DMS153 treated with DMSO at 0.1 percent for 48 hours (cell line): ENCODE data around the gene DNAH1.

Experiments used
- DNase-seq: peaks from one replicate; lab custom pipeline; 2025; ENCODE audit not compliant: unreplicated experiment; lab: John Stamatoyannopoulos, UW

DNAH1 gene

DNA sequence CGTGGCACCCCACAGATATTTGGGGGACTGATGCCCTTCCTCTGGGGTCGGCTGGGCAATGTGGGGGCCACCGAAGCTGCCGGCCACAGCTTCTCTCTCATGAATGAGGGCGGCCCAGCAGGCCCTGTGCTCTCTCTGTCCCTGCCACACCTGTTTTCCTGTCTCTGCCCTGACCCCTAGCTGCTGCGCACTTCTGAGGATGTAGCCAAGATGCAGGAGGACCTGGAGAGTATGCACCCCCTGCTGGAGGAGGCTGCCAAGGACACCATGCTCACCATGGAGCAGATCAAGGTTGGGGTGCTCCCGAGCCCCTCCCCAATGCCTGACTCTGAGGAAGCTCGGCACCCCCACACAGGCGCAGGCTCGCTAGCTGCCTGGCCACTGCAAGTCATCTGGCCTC lies 69.0 kb downstream of the DNAH1 start:
- no peak for DNase-seq

DNA sequence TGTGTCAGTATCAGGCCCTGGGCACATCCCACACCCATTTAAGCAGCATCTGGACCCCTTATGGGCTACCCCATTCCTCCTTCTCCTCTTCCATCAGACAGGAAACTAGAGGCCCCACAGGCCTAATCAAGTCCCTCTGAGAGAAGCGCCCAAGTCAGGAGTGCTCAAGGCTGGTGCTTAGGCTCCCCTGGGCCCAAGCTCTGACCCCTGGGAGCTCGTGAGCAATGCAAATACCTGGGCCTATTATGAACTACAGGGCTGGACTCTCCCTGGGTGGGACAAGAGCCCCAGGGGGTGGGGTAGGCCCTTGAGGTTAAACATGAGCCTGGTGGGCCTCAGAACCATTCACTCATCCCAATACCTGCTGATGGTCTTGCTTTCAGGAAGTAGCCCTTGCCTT lies 71.4 kb downstream of the DNAH1 start:
- no peak for DNase-seq

DNA sequence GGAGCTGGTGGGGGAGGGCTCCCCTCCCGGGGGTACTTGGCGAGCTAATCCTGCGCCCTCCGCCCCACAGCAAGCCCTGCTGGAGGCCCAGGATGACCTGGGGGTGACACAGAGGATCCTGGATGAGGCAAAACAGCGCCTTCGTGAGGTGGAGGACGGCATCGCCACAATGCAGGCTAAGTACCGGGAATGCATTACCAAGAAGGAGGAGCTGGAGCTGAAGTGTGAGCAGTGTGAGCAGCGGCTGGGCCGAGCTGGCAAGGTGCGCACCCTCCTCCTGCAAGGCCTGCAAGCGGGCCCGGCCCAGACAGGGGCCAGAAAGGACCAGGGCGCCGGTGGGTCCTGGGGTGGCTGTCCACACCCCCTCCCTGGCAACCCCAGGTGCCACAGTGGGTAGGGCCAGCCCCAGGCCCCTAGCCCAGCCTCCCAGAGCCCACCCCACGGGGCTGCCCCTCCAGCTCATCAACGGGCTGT lies 72.3 kb downstream of the DNAH1 start:
- DNase-seq = no peak

GRCh38 chr3:52388933-52389332 lies 72.8 kb downstream of the DNAH1 start:
- DNase-seq = no peak

DNA sequence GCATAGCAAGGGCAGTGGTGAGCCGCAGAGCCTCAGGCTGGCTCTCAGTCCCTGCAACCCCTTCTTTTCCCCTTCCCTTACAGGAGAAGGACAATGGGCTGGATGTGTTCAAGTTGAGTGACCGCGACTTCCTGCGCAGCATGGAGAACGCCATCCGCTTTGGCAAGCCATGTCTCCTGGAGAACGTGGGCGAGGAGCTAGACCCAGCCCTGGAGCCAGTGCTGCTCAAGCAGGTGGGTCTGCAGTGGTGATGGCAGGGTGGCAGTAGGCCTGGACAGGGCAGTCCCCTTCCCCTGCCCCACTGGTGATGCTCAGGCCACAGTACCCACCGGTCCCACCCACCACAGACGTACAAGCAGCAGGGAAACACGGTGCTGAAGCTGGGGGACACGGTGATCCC lies 75.0 kb downstream of the DNAH1 start:
- DNase-seq = no peak

DNA sequence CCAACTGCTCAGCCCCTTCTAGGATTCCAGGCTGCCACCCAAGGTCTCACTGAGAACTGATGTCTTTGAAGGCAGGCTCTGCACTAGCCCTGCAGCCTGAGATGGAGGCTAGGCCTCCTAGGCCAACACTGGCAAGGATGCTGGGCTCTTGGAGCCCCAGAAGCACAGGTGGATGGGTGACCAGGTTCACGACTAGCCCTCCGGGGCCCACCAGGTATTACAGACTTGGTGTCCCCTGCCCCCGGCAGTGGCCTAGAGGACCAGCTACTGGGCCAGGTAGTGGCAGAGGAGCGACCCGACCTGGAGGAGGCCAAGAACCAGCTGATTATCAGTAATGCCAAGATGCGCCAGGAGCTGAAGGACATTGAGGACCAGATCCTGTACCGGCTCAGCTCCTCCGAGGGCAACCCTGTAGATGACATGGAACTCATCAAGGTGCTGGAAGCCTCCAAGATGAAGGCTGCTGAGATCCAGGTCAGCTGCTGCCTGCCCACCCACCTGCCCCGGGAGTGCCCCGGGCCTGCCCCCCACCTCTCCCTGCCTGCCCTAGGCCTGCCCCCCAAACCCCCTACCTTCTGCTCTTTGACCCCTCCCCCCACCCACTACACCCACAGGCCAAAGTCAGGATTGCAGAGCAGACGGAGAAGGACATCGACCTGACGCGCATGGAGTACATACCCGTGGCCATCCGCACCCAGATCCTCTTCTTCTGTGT lies 76.3 kb downstream of the DNAH1 start:
- DNase-seq = no peak

DNA sequence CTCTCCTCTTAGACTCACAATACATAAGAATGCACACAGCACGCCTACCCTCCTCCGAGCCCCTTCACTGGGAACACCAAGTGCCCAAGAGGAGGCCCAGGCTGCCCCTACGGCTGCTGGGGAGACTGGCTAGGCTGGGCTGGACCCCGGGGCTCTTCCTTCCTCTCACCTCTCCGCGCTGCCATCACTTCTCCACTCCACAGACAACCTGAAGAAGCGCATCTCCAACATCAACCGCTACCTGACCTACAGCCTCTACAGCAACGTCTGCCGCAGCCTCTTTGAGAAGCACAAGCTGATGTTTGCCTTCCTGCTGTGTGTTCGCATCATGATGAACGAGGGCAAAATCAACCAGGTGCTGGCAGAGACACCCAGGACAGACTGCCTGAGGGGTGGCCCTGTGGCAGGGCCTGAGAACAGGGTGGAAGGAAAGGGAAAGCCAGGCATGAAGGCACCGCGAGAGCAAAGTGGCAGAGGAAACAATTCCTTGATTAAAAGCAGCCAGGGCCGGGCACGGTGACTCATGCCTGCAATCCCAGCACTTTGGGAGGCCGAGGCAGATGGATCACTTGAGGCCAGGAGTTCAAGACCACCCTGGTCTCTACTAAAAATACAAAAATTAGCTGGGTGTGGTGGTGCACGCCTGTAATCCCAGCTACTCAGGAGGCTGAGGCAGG lies 77.2 kb downstream of the DNAH1 start:
- no peak for DNase-seq

GRCh38 chr3:52393959-52394670 lies 78.0 kb downstream of the DNAH1 start:
- DNase-seq = no peak

- DNase-seq = no peak
Observed at GRCh38 chr3:52394751-52395502, 78.8 kb downstream of the DNAH1 start.

- no peak for DNase-seq
Observed at GRCh38 chr3:52395503-52395865, 79.4 kb downstream of the DNAH1 start.

DNA sequence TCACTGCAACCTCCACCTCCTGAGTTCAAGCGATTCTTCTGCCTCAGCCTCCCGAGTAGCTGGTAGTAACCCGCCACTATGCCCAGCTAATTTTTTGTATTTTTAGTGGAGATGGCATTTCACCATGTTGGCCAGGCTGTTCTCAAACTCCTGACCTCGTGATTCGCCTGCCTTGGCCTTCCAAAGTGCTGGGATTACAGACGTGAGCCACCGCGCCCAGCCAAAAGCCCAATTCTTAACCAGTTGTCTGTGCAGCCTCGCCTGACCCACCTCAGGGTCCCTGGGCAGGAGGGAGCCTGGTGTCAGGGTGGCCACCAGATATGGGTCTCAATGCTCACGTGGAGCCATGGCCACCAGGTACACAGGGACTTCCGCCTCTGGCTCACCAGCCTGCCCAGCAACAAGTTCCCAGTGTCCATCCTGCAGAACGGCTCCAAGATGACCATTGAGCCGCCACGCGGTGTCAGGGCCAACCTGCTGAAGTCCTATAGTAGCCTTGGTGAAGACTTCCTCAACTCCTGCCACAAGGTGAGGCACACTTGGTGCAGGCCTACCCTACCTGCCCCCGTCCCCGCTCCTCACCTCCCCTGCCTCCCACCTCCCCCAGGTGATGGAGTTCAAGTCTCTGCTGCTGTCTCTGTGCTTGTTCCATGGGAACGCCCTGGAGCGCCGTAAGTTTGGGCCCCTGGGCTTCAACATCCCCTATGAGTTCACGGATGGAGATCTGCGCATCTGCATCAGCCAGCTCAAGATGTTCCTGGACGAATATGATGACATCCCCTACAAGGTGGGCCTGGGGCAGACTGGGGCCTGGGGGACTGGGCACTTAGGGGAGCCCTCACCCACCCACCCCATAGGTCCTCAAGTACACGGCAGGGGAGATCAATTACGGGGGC lies 80.1 kb downstream of the DNAH1 start:
- DNase-seq = no peak

- DNase-seq = no peak
Observed at GRCh38 chr3:52396907-52397591, 80.9 kb downstream of the DNAH1 start.

GRCh38 chr3:52397676-52398399 lies 81.7 kb downstream of the DNAH1 start:
- no peak for DNase-seq

DNA sequence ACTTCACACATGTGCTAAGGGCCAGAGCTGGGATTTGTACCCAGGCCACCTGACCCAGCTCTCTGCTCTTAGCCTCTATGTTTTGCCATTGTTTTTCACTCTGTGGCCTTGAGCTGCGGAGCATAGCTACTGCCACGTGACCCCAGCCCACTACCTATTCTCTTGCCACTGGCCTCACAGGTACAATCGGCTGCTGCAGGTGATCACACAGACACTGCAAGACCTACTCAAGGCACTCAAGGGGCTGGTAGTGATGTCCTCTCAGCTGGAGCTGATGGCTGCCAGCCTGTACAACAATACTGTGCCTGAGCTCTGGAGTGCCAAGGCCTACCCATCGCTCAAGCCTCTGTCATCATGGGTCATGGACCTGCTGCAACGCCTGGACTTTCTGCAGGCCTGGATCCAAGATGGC lies 82.6 kb downstream of the DNAH1 start:
- DNase-seq = no peak

DNA sequence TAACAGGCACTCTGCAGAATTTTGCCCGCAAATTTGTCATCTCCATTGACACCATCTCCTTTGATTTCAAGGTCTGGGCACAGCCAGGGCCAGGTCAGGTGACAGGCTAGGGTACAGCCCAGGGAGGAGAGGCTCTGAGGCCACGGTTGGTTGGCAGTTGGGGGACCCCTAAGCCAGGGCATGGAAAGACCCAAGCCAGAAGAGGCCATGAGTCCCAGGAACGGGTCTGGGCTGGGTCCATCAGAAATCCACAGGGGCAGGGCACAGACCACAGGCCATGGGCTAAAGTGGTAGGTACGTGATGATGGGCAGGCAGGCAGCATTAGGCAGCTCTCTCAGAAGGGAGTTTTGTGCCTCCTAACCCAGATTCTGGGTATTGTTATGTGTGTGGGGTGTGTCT lies 83.0 kb downstream of the DNAH1 start:
- DNase-seq = no peak

DNA sequence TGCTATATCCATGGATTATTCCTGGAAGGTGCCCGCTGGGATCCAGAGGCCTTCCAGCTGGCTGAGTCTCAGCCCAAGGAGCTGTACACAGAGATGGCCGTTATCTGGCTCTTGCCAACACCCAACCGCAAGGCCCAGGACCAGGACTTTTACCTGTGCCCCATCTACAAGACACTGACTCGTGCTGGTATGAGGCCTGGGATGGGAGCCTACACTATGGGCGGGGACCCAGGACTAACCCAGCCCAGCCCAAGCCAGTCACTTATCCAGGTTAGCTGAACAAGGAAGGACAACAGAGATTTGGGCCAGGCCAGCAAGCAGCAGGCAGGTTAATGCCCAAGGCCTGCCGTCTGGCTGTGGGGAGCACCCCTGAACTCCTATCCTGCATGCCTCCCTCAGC lies 83.5 kb downstream of the DNAH1 start:
- no peak for DNase-seq

DNA sequence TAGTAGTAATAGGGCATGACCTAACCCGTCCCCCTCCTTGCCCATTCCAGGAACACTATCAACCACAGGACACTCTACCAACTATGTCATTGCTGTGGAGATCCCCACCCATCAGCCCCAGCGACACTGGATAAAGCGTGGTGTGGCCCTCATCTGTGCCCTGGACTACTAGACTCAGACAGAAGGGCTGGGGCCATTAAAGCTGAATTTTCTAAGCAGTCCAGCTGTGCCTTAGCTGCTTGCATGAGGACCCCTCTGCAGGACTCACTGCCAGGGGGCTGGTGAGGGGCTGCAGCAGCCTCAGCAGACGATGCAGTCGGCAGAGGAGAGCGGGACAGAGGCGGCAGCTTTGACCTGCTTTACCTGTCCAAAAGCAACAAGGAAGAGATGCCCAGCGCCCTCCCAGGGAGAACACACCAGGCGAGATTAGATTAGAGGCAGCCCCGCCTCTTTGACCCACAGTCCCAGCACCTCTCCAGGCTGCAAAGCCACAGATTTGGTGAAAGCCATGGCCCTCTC lies 84.2 kb downstream of the DNAH1 start:
- DNase-seq = no peak

GRCh38 chr3:52401021-52401420 lies 84.9 kb downstream of the DNAH1 start:
- no peak for DNase-seq

- DNase-seq = no peak
Observed at GRCh38 chr3:52401551-52401950, 85.4 kb downstream of the DNAH1 start.
